Thyroid gland (tissue), 4 donors: ENCODE data around the gene MDC1. TPM values are rescaled to one million over a fixed set of nuclear protein-coding genes. Genes with fewer than 3 reads are reported as not detected.

ENCODE experiments used
- DNase-seq, 2 donors: peaks; one replicate each; pipeline ENCODE4 v3.0.0-alpha.2; 2019
- H3K27ac ChIP-seq, 3 donors: fragments of 200-600 bp; sonication (generic); 1 replicate in 2 of 3; 2 replicates in 1 of 3; pipeline ENCODE4 v1.5.1; 2016 to 2019; ENCODE audit warnings: mild to moderate bottlenecking in 1 of 3, moderate library complexity in 1 of 3
- H3K27me3 ChIP-seq: fragments of 200-600 bp; sonication (generic); one replicate; pipeline ENCODE4 v1.5.1; 2019
- H3K36me3 ChIP-seq, 2 donors: fragments of 200-600 bp; sonication (generic); one replicate each; pipeline ENCODE4 v1.5.1; 2016 to 2019
- H3K4me1 ChIP-seq, 2 donors: fragments of 200-600 bp; sonication (generic); one replicate each; pipeline ENCODE4 v1.5.1; 2017 to 2019
- H3K4me3 ChIP-seq, 3 donors: fragments of 200-600 bp; sonication (generic); replicated peaks in 1 of 3; 1 replicate in 2 of 3; 2 replicates in 1 of 3; pipeline ENCODE4 v1.5.1; 2016; ENCODE audit warnings: mild to moderate bottlenecking in 1 of 3
- H3K9me3 ChIP-seq: fragments of 200-600 bp; sonication (generic); one replicate; pipeline ENCODE4 v1.5.1; 2017
- POLR2A ChIP-seq, 2 donors: fragments of 450-650 bp; IDR thresholded peaks; one replicate each; pipeline ENCODE4 v1.6.1; 2017; ENCODE audit warnings: antibody characterized with exemption in 2 of 2, mild to moderate bottlenecking in 2 of 2, moderate library complexity in 1 of 2
- whole genome bisulfite sequencing, 2 donors: methylation state at CpG; one replicate each; pipeline ENCODE4 v1.1.5; 2017; 5-methylcytosine and 5-hydroxymethylcytosine counted together
- intact Hi-C: fragments of 100-400 bp; cut with DNase I; formaldehyde crosslinking; loops from one replicate; pipeline ENCODE4 v1.15.1; 2023
- total RNA-seq, 4 donors: library from RNA; depleted of rRNA; stranded (reverse); fragments of >200 nt; gene quantifications; one replicate each; pipeline ENCODE4 v1.2.3, GENCODE V29; 2016
- TF ChIP-seq, protein P1 (sequence below), 6 experiments: fragments of 200-600 bp in 3 of 6; fragments of 450-650 bp in 3 of 6; sonication (generic) in 3 of 6; IDR thresholded peaks; one replicate each; pipeline ENCODE4 v1.5.1; 2016 to 2019; ENCODE audit warnings: antibody characterized with exemption in 6 of 6, mild to moderate bottlenecking in 2 of 6, inconsistent platforms in 1 of 6, moderate library complexity in 1 of 6

The MDC1 gene
- total RNA-seq, 4 donors from 2014 or later = 15.3 to 27.2 (median 20.2) TPM

DNA sequence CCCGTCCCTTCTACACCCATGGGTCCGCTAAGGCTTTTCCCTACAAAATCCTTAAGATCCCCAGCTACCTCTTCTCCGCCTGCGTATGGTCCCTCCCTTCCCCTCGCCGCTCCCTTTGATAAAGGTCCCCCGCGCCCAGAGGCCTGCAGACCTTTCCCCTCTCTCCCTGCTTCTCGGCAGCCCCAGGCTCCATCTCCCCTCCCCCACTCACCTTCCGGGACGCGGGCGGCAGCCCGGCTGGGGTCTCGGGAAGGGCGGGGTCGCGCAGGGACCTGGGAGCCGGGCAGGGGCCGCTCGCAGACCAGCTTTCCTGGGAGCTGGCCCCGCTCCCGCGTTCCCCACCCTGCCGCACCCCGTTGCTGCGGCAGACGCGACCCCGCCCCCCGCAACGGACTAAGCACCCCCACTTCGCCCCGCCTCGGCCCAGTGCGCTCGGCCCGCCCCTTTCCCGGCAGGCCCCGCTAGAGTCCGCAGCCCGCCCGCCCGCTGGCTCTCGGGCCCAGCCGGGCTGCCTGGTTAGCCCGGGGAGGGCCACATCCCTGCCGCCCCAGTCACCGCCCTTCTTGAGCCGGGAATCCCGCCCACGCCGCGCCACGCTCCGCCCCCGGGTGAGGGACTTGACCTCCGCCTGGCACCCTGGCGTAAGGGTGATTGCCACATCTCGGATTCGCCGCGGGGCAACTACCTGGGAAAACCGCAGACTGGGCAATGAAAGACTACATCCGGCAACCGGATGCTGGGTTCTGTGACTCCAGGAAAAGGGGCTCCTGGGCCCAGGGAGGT is 25.4 kb upstream of the MDC1 start, which contains the start of gene FLOT1:
Gene FLOT1 (minus strand): TSS at position 372 of the 783 bp plus-strand sequence. CDS start 498 bp downstream, outside the sequence.
- no peaks in the 10 kb centered on the region for H3K9me3 ChIP-seq
- 1 to 2% methylated on average over 13 to 19 of the region's 66 CpGs for WGBS, 2 donors
- peak; percentile 98 for DNase-seq
- TF ChIP-seq, protein P1, sequence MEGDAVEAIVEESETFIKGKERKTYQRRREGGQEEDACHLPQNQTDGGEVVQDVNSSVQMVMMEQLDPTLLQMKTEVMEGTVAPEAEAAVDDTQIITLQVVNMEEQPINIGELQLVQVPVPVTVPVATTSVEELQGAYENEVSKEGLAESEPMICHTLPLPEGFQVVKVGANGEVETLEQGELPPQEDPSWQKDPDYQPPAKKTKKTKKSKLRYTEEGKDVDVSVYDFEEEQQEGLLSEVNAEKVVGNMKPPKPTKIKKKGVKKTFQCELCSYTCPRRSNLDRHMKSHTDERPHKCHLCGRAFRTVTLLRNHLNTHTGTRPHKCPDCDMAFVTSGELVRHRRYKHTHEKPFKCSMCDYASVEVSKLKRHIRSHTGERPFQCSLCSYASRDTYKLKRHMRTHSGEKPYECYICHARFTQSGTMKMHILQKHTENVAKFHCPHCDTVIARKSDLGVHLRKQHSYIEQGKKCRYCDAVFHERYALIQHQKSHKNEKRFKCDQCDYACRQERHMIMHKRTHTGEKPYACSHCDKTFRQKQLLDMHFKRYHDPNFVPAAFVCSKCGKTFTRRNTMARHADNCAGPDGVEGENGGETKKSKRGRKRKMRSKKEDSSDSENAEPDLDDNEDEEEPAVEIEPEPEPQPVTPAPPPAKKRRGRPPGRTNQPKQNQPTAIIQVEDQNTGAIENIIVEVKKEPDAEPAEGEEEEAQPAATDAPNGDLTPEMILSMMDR (IDR thresholded peaks at IDR 0.05) = peak in 1 of 6 experiments; percentile 9
- peak; percentile 22 to 80 for TF ChIP-seq POLR2A (IDR thresholded peaks at IDR 0.05)
- H3K27me3 ChIP-seq = no peaks in the 10 kb centered on the region
- peaks cover 29% of the 10 kb centered on the region in 2 donors for H3K36me3 ChIP-seq
- peaks cover 13 to 27% of the 10 kb centered on the region in 2 donors for H3K4me1 ChIP-seq
- peak within 1 kb of the TSS; percentile 83 to 95 (median 93) for H3K27ac ChIP-seq
- peak within 1 kb of the TSS; percentile 30 to 72 (median 56) for H3K4me3 ChIP-seq
- intact Hi-C loops = loop anchor here (10.0 kb wide), 3 partner anchors 82 to 342 kb away; partner anchors contain the start of gene DDR1

DNA sequence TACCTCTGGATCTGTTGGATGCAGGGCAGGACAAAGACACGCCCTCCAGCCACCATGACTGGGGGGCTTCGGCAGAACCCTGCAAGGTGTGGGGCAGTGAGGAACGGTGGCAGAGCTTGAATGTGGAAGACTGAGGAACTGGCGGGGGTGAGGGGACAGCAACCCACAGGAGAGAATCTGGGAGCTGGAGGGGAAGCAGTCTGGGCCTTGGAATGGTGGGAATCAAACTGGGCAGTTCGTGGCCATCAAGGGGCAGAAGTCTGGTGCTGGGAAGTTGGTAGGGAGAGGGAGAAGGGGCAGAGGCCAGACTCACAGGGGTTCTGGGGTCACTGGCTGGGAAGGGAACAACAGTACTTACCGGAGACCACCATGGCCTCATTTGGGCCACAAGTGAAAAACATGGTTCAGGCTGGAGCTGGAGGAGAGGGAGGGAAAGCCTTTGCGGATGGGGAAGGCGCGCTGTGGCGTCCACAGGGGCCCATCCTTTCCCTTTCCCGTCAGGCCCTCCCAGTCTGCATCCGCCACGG is 24.8 kb upstream of the MDC1 start:
- TF ChIP-seq, protein P1 (IDR thresholded peaks at IDR 0.05) = no peak
- no peak for TF ChIP-seq POLR2A (IDR thresholded peaks at IDR 0.05)
- no peaks in the 10 kb centered on the region for H3K9me3 ChIP-seq
- 12% methylated on average over 13 of the region's 13 CpGs for WGBS, 2 donors
- no peaks in the 10 kb centered on the region for H3K27me3 ChIP-seq
- DNase-seq = no peak
- H3K36me3 ChIP-seq = peaks cover 29 to 36% of the 10 kb centered on the region in 2 donors
- peak overlapping the region; percentile 70 to 95 (median 93) for H3K27ac ChIP-seq
- intact Hi-C loops = loop anchor here (10.0 kb wide), 3 partner anchors 83 to 343 kb away; partner anchors contain the start of gene DDR1
- peaks cover 13 to 30% of the 10 kb centered on the region in 2 donors for H3K4me1 ChIP-seq
- H3K4me3 ChIP-seq = peak overlapping the region; percentile 30 to 72 (median 56)

DNA sequence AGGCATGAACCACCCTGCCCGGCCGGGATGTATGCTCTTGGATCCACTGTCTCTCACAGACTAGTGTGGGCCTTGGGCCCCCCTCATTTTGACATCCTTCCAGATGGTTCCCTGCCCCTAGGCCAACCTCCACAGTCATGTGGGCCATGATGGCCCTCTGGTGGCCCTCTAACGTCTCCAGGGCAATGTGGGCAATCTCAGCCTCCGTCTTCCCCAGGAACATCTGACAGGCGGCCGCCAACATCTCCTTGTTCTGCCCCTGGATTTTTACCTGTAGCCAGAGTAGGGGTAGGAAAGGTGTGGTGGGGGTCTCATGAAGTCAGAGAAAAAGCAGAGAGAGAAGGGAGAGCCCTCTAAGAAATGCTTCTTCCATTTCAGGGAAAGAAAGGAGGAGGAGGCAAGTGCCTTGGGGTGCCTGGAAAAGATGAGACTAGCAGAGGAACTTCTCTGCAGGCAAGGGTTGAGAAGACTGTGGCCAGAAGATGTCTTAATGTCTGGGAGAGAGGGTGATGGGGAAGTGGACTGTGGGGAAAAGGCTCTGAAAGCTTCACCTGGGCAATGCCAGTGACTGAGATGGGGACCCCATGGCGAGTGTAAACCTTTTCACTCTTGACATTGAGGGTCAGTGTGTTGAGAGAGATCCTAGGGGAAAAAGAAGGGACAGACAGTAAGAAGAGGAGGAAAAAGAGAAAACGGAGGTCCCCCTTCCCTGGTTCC is 24.1 kb upstream of the MDC1 start:
- no peak for DNase-seq
- peaks cover 29 to 38% of the 10 kb centered on the region in 2 donors for H3K36me3 ChIP-seq
- peak overlapping the region in 2 of 3 donors; percentile 30 to 72 for H3K4me3 ChIP-seq
- intact Hi-C loops = loop anchor here (10.0 kb wide), 3 partner anchors 84 to 344 kb away; partner anchors contain the start of gene DDR1
- no peaks in the 10 kb centered on the region for H3K9me3 ChIP-seq
- H3K4me1 ChIP-seq = peaks cover 13 to 30% of the 10 kb centered on the region in 2 donors
- TF ChIP-seq, protein P1 (IDR thresholded peaks at IDR 0.05) = no peak
- TF ChIP-seq POLR2A (IDR thresholded peaks at IDR 0.05) = no peak
- H3K27me3 ChIP-seq = no peaks in the 10 kb centered on the region
- 77 to 85% methylated on average over 8 of the region's 8 CpGs for WGBS, 2 donors
- peak overlapping the region; percentile 70 to 95 (median 93) for H3K27ac ChIP-seq

DNA sequence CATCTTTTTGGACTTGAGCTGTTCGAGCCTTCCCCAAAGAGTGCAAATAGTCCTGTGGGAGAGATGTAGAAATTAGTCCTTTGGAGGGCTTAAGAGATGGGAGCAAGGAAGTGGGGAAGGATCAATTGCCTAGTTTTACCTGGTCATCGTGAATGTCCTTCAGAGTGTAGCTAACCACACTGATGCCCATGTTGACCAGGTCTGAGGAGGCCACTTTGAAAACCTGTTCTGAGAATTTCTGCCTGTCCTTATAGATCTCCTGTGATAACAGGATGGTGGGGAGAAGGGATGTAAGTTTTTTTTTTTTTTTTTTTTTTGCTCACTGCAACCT is 23.4 kb upstream of the MDC1 start:
- no peak overlapping the region for H3K4me3 ChIP-seq
- H3K36me3 ChIP-seq = peaks cover 36 to 44% of the 10 kb centered on the region in 2 donors
- WGBS, 2 donors = 95 to 100% methylated on average over 2 of the region's 2 CpGs
- no peaks in the 10 kb centered on the region for H3K9me3 ChIP-seq
- H3K27me3 ChIP-seq = no peaks in the 10 kb centered on the region
- no peak for DNase-seq
- no peak overlapping the region for H3K27ac ChIP-seq
- TF ChIP-seq, protein P1 (IDR thresholded peaks at IDR 0.05) = no peak
- no peak for TF ChIP-seq POLR2A (IDR thresholded peaks at IDR 0.05)
- intact Hi-C loops = loop anchor here (10.0 kb wide), 3 partner anchors 84 to 344 kb away; partner anchors contain the start of gene DDR1
- peaks cover 13 to 35% of the 10 kb centered on the region in 2 donors for H3K4me1 ChIP-seq
